ENCODE measurements around the gene BLOC1S5.

Gene BLOC1S5, protein sequence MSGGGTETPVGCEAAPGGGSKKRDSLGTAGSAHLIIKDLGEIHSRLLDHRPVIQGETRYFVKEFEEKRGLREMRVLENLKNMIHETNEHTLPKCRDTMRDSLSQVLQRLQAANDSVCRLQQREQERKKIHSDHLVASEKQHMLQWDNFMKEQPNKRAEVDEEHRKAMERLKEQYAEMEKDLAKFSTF

GRCh38 chr6:8063761-8064637, at the start of gene BLOC1S5:
Gene BLOC1S5, minus strand, starts transcription at chr6:8064389. Its CDS starts 13 bp downstream, at chr6:8064376.
- peaks cover 25% of the 10 kb centered on the region for H3K4me1 Mint-ChIP-seq
- no peaks in the 10 kb centered on the region for H3K9me3 Mint-ChIP-seq
- H3K27me3 Mint-ChIP-seq, result no peaks in the 10 kb centered on the region
- peaks cover 12% of the 10 kb centered on the region for H3K36me3 Mint-ChIP-seq (ENCODE audit: low read depth)
- H3K27ac Mint-ChIP-seq, result peak within 1 kb of the TSS; percentile 96
- peak within 1 kb of the TSS; percentile 92 for H3K4me3 Mint-ChIP-seq
- DNase-seq, result peak; percentile 98
- ATAC-seq, result peak; percentile 90

GRCh38 chr6:8113131-8113654, 49.0 kb upstream of the BLOC1S5 start:
- Mint-ChIP-seq H3K9me3 (no peaks in the 10 kb centered on the region), H3K4me1 (no peaks in the 10 kb centered on the region), H3K27ac (no peak overlapping the region), H3K4me3 (no peak overlapping the region), H3K36me3 (ENCODE audit: low read depth) (no peaks in the 10 kb centered on the region), H3K27me3 (peaks cover 5% of the 10 kb centered on the region)
- ATAC-seq, result no peak
- DNase-seq, result no peak

- Mint-ChIP-seq H3K4me3 (no peak overlapping the region), H3K27ac (no peak overlapping the region), H3K27me3 (peaks cover 18% of the 10 kb centered on the region), H3K9me3 (no peaks in the 10 kb centered on the region), H3K4me1 (no peaks in the 10 kb centered on the region), H3K36me3 (ENCODE audit: low read depth) (no peaks in the 10 kb centered on the region)
- DNase-seq (no peak), ATAC-seq (no peak)
Measured at GRCh38 chr6:8110725-8111124, 46.5 kb upstream of the BLOC1S5 start.

DNA sequence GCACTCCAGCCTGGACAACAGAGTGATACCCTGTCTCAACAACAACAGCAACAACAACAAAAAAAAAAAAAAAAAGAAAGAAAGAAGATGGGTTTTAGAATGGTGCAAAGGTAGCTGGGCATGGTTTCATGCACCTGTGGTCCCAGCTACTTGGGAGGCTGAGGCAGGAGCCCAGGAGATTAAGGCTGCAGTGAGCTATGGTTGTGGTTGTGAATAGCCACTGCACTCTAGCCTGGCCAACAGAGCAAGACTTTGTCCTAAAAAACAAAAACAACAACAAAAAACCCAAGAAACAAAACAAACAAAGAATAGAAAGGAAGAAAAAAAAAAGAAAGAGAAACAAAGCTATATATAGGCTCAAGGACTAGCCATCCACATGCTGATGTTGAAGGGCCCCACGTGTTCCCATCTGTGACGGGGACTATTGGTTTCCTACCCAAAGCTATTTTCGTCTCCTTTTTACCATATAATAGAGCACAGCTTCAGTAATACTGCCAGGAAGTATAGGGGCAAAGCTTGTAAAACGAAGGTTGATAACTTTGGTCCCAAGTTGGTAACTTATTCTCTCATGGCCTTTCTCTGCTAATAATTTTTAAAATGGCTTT, 46.0 kb upstream of the BLOC1S5 start:
- no peaks in the 10 kb centered on the region for H3K9me3 Mint-ChIP-seq
- no peak overlapping the region for H3K4me3 Mint-ChIP-seq
- H3K27ac Mint-ChIP-seq, result no peak overlapping the region
- H3K27me3 Mint-ChIP-seq, result peaks cover 18% of the 10 kb centered on the region
- DNase-seq (no peak), ATAC-seq (no peak)
- no peaks in the 10 kb centered on the region for H3K36me3 Mint-ChIP-seq (ENCODE audit: low read depth)
- no peaks in the 10 kb centered on the region for H3K4me1 Mint-ChIP-seq

- ATAC-seq, result no peak
- Mint-ChIP-seq H3K4me1 (no peaks in the 10 kb centered on the region), H3K4me3 (no peak overlapping the region), H3K27me3 (peaks cover 21% of the 10 kb centered on the region), H3K27ac (no peak overlapping the region), H3K9me3 (no peaks in the 10 kb centered on the region), H3K36me3 (ENCODE audit: low read depth) (no peaks in the 10 kb centered on the region)
- no peak for DNase-seq
Measured at GRCh38 chr6:8108759-8109539, 44.8 kb upstream of the BLOC1S5 start.

- peaks cover 21% of the 10 kb centered on the region for H3K27me3 Mint-ChIP-seq
- H3K27ac Mint-ChIP-seq, result no peak overlapping the region
- DNase-seq, result no peak
- no peak overlapping the region for H3K4me3 Mint-ChIP-seq
- H3K9me3 Mint-ChIP-seq, result no peaks in the 10 kb centered on the region
- no peak for ATAC-seq
- no peaks in the 10 kb centered on the region for H3K36me3 Mint-ChIP-seq (ENCODE audit: low read depth)
- peaks cover 1% of the 10 kb centered on the region for H3K4me1 Mint-ChIP-seq
Measured at GRCh38 chr6:8108031-8108660, 44.0 kb upstream of the BLOC1S5 start.

DNA sequence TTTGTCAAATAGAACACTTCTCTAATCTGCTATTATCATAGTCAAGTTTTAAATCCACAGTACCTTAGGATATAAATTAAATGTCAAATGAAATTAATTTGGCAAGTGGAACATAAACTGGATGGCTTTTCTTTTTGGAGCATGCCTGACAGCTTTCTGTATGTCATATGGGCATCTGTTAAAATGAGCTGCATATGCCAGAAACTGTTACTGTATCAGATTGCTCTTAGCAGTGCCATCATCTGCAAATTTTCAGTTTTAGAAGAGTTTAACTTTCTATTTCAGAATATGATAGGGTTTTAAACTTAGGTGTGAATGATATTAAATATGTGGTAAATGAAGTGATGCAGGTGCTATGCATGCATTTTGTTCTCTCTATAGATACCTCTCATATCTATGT, 41.6 kb upstream of the BLOC1S5 start:
- Mint-ChIP-seq H3K27ac (no peak overlapping the region), H3K4me3 (no peak overlapping the region), H3K9me3 (no peaks in the 10 kb centered on the region), H3K36me3 (ENCODE audit: low read depth) (peaks cover 6% of the 10 kb centered on the region), H3K4me1 (peaks cover 16% of the 10 kb centered on the region), H3K27me3 (peaks cover 21% of the 10 kb centered on the region)
- ATAC-seq, result no peak
- DNase-seq, result no peak

GRCh38 chr6:8103726-8104125, 39.5 kb upstream of the BLOC1S5 start:
- Mint-ChIP-seq H3K36me3 (ENCODE audit: low read depth) (peaks cover 18% of the 10 kb centered on the region), H3K4me3 (no peak overlapping the region)

DNA sequence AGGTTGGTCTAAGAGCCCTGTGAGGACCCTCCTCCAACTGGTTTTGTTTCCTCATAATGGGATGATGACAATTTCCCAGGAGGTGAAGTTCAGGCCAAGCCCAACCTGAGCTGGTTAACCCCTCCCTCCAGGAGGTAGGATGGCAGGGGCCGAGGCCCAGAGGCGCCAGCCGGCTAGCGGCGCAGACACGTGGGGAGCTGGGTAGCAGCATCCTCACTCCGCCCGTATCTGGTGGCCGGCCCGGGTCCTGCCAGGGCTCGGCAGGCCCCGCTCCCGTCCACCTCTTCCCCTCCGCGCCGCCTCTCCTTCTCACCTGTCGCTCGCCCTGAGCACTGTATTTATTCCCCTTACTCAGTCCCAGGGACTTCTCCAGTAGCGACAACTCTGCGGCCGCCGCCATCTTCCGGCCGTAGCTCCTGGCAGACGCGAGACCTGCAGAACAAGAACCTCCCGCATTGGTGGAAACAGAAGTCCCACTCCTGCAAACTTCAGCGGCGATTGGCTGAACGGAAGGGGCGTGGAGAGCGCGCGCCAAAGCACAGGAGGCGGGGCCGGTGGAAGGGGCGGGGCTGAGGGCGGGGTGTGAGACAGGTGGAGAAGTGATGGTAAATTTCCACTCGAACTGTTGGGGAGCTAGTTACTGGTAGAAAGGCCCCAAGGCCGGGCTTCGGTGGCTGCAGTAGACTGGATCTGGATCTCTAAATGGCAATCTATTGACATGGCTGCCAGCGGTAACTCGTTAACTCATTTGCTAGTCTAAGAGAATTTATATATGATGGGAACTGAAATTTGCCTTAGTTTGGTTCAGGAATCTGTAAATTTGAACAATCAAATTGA, 38.2 kb upstream of the BLOC1S5 start, which contains the start of gene EEF1E1:
EEF1E1 (minus strand) TSS at position 427 of the 837 bp plus-strand sequence; CDS start at position 400, 27 bp downstream.
- Mint-ChIP-seq H3K9me3 (no peaks in the 10 kb centered on the region), H3K27me3 (peaks cover 16% of the 10 kb centered on the region), H3K36me3 (ENCODE audit: low read depth) (peaks cover 23% of the 10 kb centered on the region), H3K27ac (peak within 1 kb of the TSS; percentile 99), H3K4me3 (peak within 1 kb of the TSS; percentile 99), H3K4me1 (peaks cover 28% of the 10 kb centered on the region)
- peak; percentile 98 for ATAC-seq
- DNase-seq, result peak; percentile 97

More at GRCh38 chr6:8103726-8104125, 39.5 kb upstream of the BLOC1S5 start:
- H3K4me1 Mint-ChIP-seq, result peaks cover 28% of the 10 kb centered on the region
- H3K9me3 Mint-ChIP-seq, result no peaks in the 10 kb centered on the region
- ATAC-seq (no peak), DNase-seq (no peak)
- no peak overlapping the region for H3K27ac Mint-ChIP-seq
- peaks cover 20% of the 10 kb centered on the region for H3K27me3 Mint-ChIP-seq

DNA sequence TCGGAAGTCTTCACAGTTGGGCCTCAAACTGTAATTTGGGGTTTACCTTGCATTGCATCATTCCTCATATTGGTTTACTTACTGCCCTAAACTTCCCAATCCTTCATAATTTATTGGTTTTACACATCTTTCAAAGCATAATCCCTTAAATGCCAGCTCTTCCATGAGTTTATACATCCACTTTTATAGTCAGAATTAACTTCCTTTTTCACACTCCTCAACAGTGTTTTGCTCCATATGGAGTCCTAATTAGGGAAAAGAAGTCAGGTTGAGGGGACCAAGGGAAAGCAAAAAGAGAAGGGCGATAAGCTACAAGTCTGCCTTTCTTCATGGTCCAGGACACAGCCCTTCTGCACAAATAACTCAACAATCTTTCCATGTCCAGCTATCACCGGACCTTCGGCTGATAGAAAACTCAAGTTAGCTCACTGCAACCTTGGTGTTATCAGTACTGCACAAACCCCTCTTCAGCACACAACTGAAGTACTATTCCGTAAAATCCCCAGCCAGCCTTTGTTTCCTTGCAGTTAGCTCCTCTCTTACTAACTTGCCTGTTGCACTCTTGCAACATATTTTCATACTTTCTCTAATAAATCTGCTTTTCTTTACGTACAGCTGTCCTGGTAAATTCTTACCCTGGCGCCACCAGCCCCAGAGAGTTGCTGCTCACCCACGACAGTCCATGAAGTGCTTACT, 36.1 kb upstream of the BLOC1S5 start:
- ATAC-seq (no peak), DNase-seq (no peak)
- peaks cover 38% of the 10 kb centered on the region for H3K36me3 Mint-ChIP-seq (ENCODE audit: low read depth)
- peak overlapping the region; percentile 99 for H3K4me3 Mint-ChIP-seq
- peaks cover 31% of the 10 kb centered on the region for H3K4me1 Mint-ChIP-seq
- H3K27ac Mint-ChIP-seq, result peak overlapping the region; percentile 64
- no peaks in the 10 kb centered on the region for H3K9me3 Mint-ChIP-seq
- peaks cover 6% of the 10 kb centered on the region for H3K27me3 Mint-ChIP-seq

DNA sequence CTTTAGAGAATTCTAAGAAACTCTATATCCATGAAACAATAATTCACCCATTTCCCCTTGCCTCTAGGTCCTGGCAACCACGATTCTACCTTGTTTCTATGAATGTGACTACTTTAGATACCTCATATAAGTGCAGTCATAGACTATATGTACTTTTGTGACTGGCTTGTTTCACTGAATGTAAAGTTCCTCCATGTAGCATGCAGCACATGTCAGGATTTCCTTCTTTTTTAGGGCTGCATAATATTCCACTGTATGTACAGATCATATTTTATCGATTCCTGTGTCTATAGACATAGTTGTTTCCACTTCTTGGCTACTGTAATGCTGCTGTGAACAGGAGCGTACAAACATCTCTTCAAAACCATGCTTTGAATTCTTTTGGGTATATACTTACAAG, 26.5 kb upstream of the BLOC1S5 start:
- Mint-ChIP-seq H3K27me3 (no peaks in the 10 kb centered on the region), H3K9me3 (peaks cover 7% of the 10 kb centered on the region), H3K4me1 (peaks cover 14% of the 10 kb centered on the region), H3K36me3 (ENCODE audit: low read depth) (peaks cover 76% of the 10 kb centered on the region), H3K4me3 (no peak overlapping the region), H3K27ac (no peak overlapping the region)
- DNase-seq (no peak), ATAC-seq (no peak)

DNA sequence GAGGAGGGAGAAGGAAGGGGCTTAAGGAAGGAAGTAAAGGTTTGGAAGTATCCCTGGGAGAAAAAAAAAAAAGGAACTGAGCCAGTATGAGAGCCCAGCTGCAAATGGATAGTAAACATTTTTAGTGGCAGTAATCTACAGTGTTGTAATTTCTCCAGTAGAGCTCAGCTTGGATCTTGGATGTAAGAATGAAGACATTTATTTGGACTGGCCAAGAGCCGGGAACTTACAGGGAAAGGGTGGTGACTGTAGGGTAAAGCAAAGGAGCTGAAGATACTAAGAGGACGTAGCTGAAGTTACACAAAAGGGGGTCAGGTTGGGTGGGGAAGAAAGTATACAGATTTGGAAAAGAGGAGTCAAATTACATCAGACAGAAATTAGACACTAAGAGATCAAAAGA, 24.7 kb upstream of the BLOC1S5 start:
- ATAC-seq (no peak), DNase-seq (no peak)
- Mint-ChIP-seq H3K36me3 (ENCODE audit: low read depth) (peaks cover 69% of the 10 kb centered on the region), H3K27ac (no peak overlapping the region), H3K4me1 (peaks cover 27% of the 10 kb centered on the region), H3K9me3 (peaks cover 7% of the 10 kb centered on the region), H3K27me3 (no peaks in the 10 kb centered on the region), H3K4me3 (no peak overlapping the region)
